ENCODE data around the gene IL1A.
A peak's percentile ranks its signal among the peaks of the same experiment; 100 is the strongest.

Gene IL1A

GRCh38 chr2:112764071-112765044 lies 19.9 kb downstream of the IL1A start, which contains the start of gene CKAP2L:
CKAP2L (minus strand) TSS chr2:112764609; CDS start chr2:112764598, 11 bp downstream.
- peak; percentile 83 for DNase-seq (ENCODE audit: low read depth, low spot score)
- peak within 1 kb of the TSS; percentile 88 for H3K4me3 ChIP-seq (ENCODE audit: low read depth, low read length)
- POLR2A ChIA-PET = interaction anchor here (0.9 kb wide), 1 partner anchor 177 kb away, joined by 3 read pairs; no protein-coding TSS in a partner anchor
- TF ChIP-seq, protein P1, sequence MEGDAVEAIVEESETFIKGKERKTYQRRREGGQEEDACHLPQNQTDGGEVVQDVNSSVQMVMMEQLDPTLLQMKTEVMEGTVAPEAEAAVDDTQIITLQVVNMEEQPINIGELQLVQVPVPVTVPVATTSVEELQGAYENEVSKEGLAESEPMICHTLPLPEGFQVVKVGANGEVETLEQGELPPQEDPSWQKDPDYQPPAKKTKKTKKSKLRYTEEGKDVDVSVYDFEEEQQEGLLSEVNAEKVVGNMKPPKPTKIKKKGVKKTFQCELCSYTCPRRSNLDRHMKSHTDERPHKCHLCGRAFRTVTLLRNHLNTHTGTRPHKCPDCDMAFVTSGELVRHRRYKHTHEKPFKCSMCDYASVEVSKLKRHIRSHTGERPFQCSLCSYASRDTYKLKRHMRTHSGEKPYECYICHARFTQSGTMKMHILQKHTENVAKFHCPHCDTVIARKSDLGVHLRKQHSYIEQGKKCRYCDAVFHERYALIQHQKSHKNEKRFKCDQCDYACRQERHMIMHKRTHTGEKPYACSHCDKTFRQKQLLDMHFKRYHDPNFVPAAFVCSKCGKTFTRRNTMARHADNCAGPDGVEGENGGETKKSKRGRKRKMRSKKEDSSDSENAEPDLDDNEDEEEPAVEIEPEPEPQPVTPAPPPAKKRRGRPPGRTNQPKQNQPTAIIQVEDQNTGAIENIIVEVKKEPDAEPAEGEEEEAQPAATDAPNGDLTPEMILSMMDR (IDR thresholded peaks at IDR 0.05; ENCODE audit: insufficient read depth, low read length, missing control alignments) = no peak
- CTCF ChIA-PET = interaction anchor here (1.0 to 6.3 kb wide), 5 partner anchors 15 to 177 kb away, joined by 3 to 63 read pairs (median 13); no protein-coding TSS in a partner anchor

DNA sequence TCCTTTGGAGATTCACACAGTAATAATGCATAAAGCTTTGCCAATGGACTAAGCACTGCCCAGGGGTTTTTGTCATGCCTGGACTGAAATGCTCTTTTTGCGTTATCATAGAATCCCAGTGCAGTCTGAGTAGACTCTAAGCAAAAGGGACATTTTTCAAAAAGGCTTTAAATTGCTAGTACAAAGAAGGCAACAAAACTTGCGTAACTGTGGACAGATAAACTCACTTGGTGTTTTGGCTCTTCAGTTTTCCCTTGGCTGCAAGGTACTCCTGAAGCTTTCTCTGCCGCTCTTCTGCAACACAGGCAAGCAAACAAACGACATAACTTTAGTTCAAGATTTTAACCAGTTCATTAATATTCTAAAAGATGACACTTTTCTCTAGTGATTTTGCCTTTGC lies 22.0 kb downstream of the IL1A start:
- CTCF ChIA-PET = interaction anchor here (1.0 to 6.3 kb wide), 4 partner anchors 13 to 179 kb away, joined by 3 to 63 read pairs (median 31); no protein-coding TSS in a partner anchor
- POLR2A ChIA-PET = no interaction called here
- TF ChIP-seq, protein P1 (IDR thresholded peaks at IDR 0.05; ENCODE audit: insufficient read depth, low read length, missing control alignments) = no peak
- DNase-seq (ENCODE audit: low read depth, low spot score) = no peak
- H3K4me3 ChIP-seq (ENCODE audit: low read depth, low read length) = no peak overlapping the region

DNA sequence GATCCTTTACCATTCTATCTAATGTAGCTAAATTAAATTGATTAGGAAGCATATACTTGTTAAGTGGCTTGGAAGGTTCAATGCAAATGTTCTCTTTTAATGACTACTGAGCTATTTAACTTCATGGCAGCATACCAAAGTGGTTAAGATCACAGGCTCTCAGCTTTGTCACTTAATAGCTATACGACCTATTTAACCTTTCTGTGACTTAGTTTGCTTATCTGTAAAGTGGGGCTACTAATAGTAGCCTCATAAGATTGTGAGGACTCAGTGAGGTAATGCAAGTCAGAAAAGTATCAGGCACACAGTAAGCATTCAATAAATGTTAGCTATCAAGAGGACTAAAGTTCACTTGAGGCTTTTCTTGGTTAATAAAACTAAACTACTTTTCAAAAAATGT lies 24.1 kb downstream of the IL1A start:
- no peak for DNase-seq (ENCODE audit: low read depth, low spot score)
- TF ChIP-seq, protein P1 (IDR thresholded peaks at IDR 0.05; ENCODE audit: insufficient read depth, low read length, missing control alignments) = no peak
- ChIA-PET CTCF (interaction anchor here (1.0 to 6.3 kb wide), 3 partner anchors 10 to 181 kb away, joined by 4 to 63 read pairs (median 49); no protein-coding TSS in a partner anchor), POLR2A (interaction anchor here (0.7 kb wide), 1 partner anchor 195 kb away, joined by 4 read pairs; no protein-coding TSS in a partner anchor)
- no peak overlapping the region for H3K4me3 ChIP-seq (ENCODE audit: low read depth, low read length)

DNA sequence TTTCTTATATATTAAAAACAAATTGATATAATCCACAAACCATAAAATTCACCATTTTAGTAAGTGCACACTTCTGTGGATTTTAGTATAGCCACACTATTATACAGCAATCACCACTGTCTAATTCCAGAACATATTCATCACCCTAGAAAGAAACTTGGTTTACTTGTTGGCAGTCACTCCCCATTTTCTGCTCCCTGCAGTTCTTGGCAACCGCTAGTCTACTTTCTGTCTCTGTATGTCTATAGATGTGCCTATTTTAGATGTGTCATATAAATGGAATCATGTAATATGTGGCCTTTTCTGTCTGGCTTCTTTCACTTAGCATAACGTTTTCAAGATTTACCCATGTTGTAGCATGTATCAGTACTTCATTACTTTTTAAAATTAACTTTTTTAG lies 25.6 kb downstream of the IL1A start:
- ChIA-PET CTCF (interaction anchor here (6.1 to 6.3 kb wide), 2 partner anchors 9 to 183 kb away, joined by 49 to 63 read pairs; no protein-coding TSS in a partner anchor), POLR2A (interaction anchor here (0.5 kb wide), 1 partner anchor 272 kb away, joined by 3 read pairs; no protein-coding TSS in a partner anchor)
- H3K4me3 ChIP-seq (ENCODE audit: low read depth, low read length) = no peak overlapping the region
- no peak for DNase-seq (ENCODE audit: low read depth, low spot score)
- TF ChIP-seq, protein P1 (IDR thresholded peaks at IDR 0.05; ENCODE audit: insufficient read depth, low read length, missing control alignments) = no peak

GRCh38 chr2:112757265-112757664 lies 27.0 kb downstream of the IL1A start:
- no peak for DNase-seq (ENCODE audit: low read depth, low spot score)
- no peak overlapping the region for H3K4me3 ChIP-seq (ENCODE audit: low read depth, low read length)
- POLR2A ChIA-PET = no interaction called here
- CTCF ChIA-PET = interaction anchor here (1.3 to 17.0 kb wide), 2 partner anchors 187 to 202 kb away, joined by 3 to 688 read pairs; no protein-coding TSS in a partner anchor
- TF ChIP-seq, protein P1 (IDR thresholded peaks at IDR 0.05; ENCODE audit: insufficient read depth, low read length, missing control alignments) = no peak

GRCh38 chr2:112756207-112756606 lies 28.1 kb downstream of the IL1A start:
- DNase-seq (ENCODE audit: low read depth, low spot score) = no peak
- ChIA-PET CTCF (interaction anchor here (1.3 to 17.0 kb wide), 2 partner anchors 156 to 188 kb away, joined by 5 to 688 read pairs; no protein-coding TSS in a partner anchor), POLR2A (no interaction called here)
- no peak overlapping the region for H3K4me3 ChIP-seq (ENCODE audit: low read depth, low read length)
- TF ChIP-seq, protein P1 (IDR thresholded peaks at IDR 0.05; ENCODE audit: insufficient read depth, low read length, missing control alignments) = no peak
